ENCODE measurements around the gene SCYGR6.

GRCh38 chr2:227696990-227697679 lies 27.4 kb downstream of the SCYGR6 start:
- TF ChIP-seq POLR3A (IDR thresholded peaks at IDR 0.05; ENCODE audit: borderline replicate concordance, extremely low read depth, insufficient read depth, insufficient read length) (no peak), REST (IDR thresholded peaks at IDR 0.05; ENCODE audit: borderline replicate concordance) (no peak), REST (CRISPR knock-in tag; IDR thresholded peaks at IDR 0.05; ENCODE audit: low read depth) (no peak), MTA3 (IDR thresholded peaks at IDR 0.05; ENCODE audit: borderline replicate concordance) (no peak), ILK (tag; IDR thresholded peaks at IDR 0.05; ENCODE audit: borderline replicate concordance, low read depth) (no peak), E2F8 (IDR thresholded peaks at IDR 0.05; ENCODE audit: low read depth, partially characterized antibody) (no peak), THRB (CRISPR knock-in tag; conservative IDR thresholded peaks at IDR 0.05) (no peak), CREB5 (CRISPR knock-in tag; IDR thresholded peaks at IDR 0.05) (no peak), EP300 (IDR thresholded peaks at IDR 0.05; ENCODE audit: low read length) (no peak), CHD4 (IDR thresholded peaks at IDR 0.05; ENCODE audit: insufficient read depth, insufficient replicate concordance, low read depth, low read length, poor library complexity, severe bottlenecking) (no peak), ZNF121 (CRISPR knock-in tag; conservative IDR thresholded peaks at IDR 0.05) (no peak), KDM1A (IDR thresholded peaks at IDR 0.05) (no peak), ZNF274 (IDR thresholded peaks at IDR 0.05; ENCODE audit: borderline replicate concordance, low read depth, low read length) (no peak), USF2 (CRISPR knock-in tag; IDR thresholded peaks at IDR 0.05) (no peak)

Measured in K562 (cell line).